ENCODE measurements around the gene UNC13B.

Gene UNC13B

DNA sequence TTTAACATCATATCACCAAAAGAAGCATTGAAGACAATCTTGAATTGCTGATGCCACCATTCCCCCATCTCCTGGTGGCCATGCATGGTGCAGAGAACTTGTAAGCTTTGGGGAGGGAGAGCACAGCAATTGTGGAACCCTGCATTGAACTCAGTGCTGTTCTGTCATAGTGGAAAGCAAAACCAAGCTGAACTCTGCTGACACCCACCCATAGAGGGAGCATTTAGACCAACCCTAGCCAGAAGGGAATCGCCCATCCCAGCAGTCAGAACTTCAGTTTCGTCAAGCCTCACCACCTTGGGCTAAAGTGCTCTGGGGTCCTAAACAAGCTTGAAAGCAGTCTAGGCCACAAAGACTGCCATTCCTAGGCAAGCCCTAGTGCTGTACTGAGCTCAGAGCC lies 290.7 kb downstream of the UNC13B start:
- no peak for DNase-seq

DNA sequence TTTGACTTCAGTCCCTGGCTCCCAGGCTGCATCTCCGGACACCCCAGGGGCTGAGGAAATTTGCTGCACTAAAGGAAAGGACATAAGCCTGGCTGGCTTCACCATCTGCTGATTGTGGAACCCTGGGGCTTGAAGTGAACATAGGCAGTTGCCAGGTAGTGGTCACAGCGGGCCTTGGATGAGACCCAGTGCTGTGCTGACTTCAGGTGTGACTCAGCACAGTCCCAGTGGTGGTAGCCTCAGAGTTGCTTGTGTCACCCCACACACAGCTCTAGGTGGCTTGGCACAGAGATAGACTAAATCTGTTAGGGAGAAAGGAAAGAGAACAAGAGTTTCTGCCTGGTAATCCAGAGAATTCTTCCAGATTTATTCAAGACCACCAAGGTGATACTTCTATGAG lies 292.0 kb downstream of the UNC13B start:
- DNase-seq: no peak
